Lower lobe of right lung (tissue), 2 donors: Measurements from ENCODE around the gene MORN5. TPM values are rescaled to one million over a fixed set of nuclear protein-coding genes. Genes with fewer than 3 reads are reported as not detected.

Experiments
- ATAC-seq, 2 donors: fragments of 200-7000 bp; cut with Tn5 transposase; one replicate each; pipeline ENCODE4 v1.9.1; 2020 to 2022; ENCODE audit warnings: mild to moderate bottlenecking in 2 of 2, moderate library complexity in 2 of 2
- DNase-seq: peaks from one replicate; pipeline ENCODE4 v3.0.0-alpha.2; 2020
- H3K27ac ChIP-seq: fragments of 200-600 bp; one replicate; pipeline ENCODE4 v1.8.0; 2022
- H3K27me3 ChIP-seq: fragments of 200-600 bp; one replicate; pipeline ENCODE4 v1.8.0; 2022; ENCODE audit warnings: low read depth
- H3K36me3 ChIP-seq: fragments of 200-600 bp; one replicate; pipeline ENCODE4 v1.8.0; 2022; ENCODE audit warnings: mild to moderate bottlenecking
- H3K4me1 ChIP-seq: fragments of 200-600 bp; one replicate; pipeline ENCODE4 v1.8.0; 2022
- H3K4me3 ChIP-seq: fragments of 200-600 bp; one replicate; pipeline ENCODE4 v1.8.0; 2022; ENCODE audit warnings: mild to moderate bottlenecking
- H3K9me3 ChIP-seq: fragments of 200-600 bp; one replicate; pipeline ENCODE4 v1.8.0; 2022
- CTCF ChIP-seq: fragments of 200-600 bp; IDR thresholded peaks from one replicate; pipeline ENCODE4 v1.8.0; 2022; ENCODE audit warnings: antibody characterized with exemption, mild to moderate bottlenecking
- intact Hi-C: fragments of 100-400 bp; cut with DNase I; formaldehyde crosslinking; loops from one replicate; pipeline ENCODE4 v1.11.0; 2022
- microRNA-seq: library from miRNA; unstranded; fragments of <30 nt; microRNA quantifications from one replicate; pipeline ENCODE4 v1.2.0, GENCODE V29; 2020; ENCODE audit warnings: borderline number of aligned reads
- total RNA-seq: library from RNA; stranded (reverse); fragmentation: NEBNext Ultra II Directional; extraction: Animal tissue kit (Norgen Biotek cat#: 25700); gene quantifications from one replicate; pipeline ENCODE4 v1.2.1, GENCODE V29; 2021
- donor health status: DM: no; HTN: yes; CAD: no; lungs with severe emphysema.

The MORN5 gene
- total RNA-seq, 1 donor from 2014 or later = 7.7 TPM

- Histone ChIP-seq H3K27ac (no peak overlapping the region), H3K36me3 (peaks cover 59% of the 10 kb centered on the region), H3K4me1 (no peaks in the 10 kb centered on the region), H3K9me3 (no peaks in the 10 kb centered on the region), H3K4me3 (no peak overlapping the region), H3K27me3 (no peaks in the 10 kb centered on the region)
- no peak for TF ChIP-seq CTCF
- ATAC-seq (no peak), DNase-seq (no peak)
- intact Hi-C loops = no loop called here
These were observed 80.0 kb downstream of the MORN5 start for GRCh38 chr9:122239722-122240121.

- intact Hi-C loops = no loop called here
- no peaks in the 10 kb centered on the region for H3K4me1 ChIP-seq
- no peak for ATAC-seq
- TF ChIP-seq CTCF = no peak
- peaks cover 99% of the 10 kb centered on the region for H3K36me3 ChIP-seq
- no peak overlapping the region for H3K27ac ChIP-seq
- no peak for DNase-seq
- no peak overlapping the region for H3K4me3 ChIP-seq
- no peaks in the 10 kb centered on the region for H3K27me3 ChIP-seq
- H3K9me3 ChIP-seq = no peaks in the 10 kb centered on the region
These were observed 84.6 kb downstream of the MORN5 start for GRCh38 chr9:122244349-122244748.

- no peak for TF ChIP-seq CTCF
- peaks cover 100% of the 10 kb centered on the region for H3K36me3 ChIP-seq
- intact Hi-C loops = no loop called here
- no peak overlapping the region for H3K4me3 ChIP-seq
- DNase-seq (no peak), ATAC-seq (no peak)
- H3K9me3 ChIP-seq = no peaks in the 10 kb centered on the region
- no peak overlapping the region for H3K27ac ChIP-seq
- no peaks in the 10 kb centered on the region for H3K4me1 ChIP-seq
- H3K27me3 ChIP-seq = no peaks in the 10 kb centered on the region
These were observed 87.0 kb downstream of the MORN5 start for GRCh38 chr9:122246666-122247065.

GRCh38 chr9:122248448-122248865, 88.7 kb downstream of the MORN5 start:
- intact Hi-C loops = no loop called here
- Histone ChIP-seq H3K4me1 (peaks cover 5% of the 10 kb centered on the region), H3K27ac (no peak overlapping the region), H3K9me3 (no peaks in the 10 kb centered on the region), H3K27me3 (no peaks in the 10 kb centered on the region), H3K4me3 (no peak overlapping the region), H3K36me3 (peaks cover 93% of the 10 kb centered on the region)
- DNase-seq (no peak), ATAC-seq (no peak)
- no peak for TF ChIP-seq CTCF

Small RNA genes within 50 kb of the gene (microRNA-seq; reads per million reads assigned to microRNA genes)
- not detected for gene MIR4478

Other genes starting within 250 kb of the MORN5 start
- gene TTLL11, start 66.6 kb upstream of the MORN5 start, total RNA-seq = 11.7 TPM
- gene NDUFA8, start 129 bp upstream of the MORN5 start, total RNA-seq = 38.5 TPM
- gene LHX6, start 69.0 kb downstream of the MORN5 start, total RNA-seq = 8.1 TPM
- gene RBM18, start 104.9 kb downstream of the MORN5 start, total RNA-seq = 21.7 TPM
- gene MRRF, start 105.0 kb downstream of the MORN5 start, total RNA-seq = 30.2 TPM
- 14.9 TPM for gene PTGS1, start 211.1 kb downstream of the MORN5 start, total RNA-seq